ENCODE data around the gene ANKS1A. TPM values are rescaled to one million over a fixed set of nuclear protein-coding genes. Genes with fewer than 3 reads are reported as not detected.

ANKS1A gene
- total RNA-seq, 4 donors from 2014 or later = 25.7 to 49.7 (median 28.1) TPM

DNA sequence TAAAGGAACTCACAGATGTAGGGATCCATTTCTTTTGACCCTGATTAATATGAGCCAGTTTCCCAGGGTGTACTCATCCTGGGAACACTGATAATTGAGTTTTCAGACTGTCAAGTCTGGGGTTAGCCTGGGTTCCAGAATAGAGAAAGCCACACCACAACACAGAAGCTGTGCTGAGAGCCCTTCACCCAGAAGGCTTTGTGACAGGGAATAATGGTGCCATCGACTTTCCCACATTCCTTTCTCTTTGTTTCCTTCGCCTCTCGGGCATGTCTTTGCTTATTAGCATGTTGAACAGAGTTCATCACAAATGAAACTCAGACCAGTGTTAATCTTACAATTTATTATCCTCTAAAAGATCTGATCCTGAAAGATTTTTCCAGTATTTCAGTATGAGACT, 157.0 kb downstream of the ANKS1A start:
- TF ChIP-seq, protein P1, sequence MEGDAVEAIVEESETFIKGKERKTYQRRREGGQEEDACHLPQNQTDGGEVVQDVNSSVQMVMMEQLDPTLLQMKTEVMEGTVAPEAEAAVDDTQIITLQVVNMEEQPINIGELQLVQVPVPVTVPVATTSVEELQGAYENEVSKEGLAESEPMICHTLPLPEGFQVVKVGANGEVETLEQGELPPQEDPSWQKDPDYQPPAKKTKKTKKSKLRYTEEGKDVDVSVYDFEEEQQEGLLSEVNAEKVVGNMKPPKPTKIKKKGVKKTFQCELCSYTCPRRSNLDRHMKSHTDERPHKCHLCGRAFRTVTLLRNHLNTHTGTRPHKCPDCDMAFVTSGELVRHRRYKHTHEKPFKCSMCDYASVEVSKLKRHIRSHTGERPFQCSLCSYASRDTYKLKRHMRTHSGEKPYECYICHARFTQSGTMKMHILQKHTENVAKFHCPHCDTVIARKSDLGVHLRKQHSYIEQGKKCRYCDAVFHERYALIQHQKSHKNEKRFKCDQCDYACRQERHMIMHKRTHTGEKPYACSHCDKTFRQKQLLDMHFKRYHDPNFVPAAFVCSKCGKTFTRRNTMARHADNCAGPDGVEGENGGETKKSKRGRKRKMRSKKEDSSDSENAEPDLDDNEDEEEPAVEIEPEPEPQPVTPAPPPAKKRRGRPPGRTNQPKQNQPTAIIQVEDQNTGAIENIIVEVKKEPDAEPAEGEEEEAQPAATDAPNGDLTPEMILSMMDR (IDR thresholded peaks at IDR 0.05) = no peak
- no peak for DNase-seq (ENCODE audit: low spot score)
- no peak for ATAC-seq (ENCODE audit: low FRiP score)

- DNase-seq (ENCODE audit: low spot score) = no peak
- TF ChIP-seq, protein P1 (IDR thresholded peaks at IDR 0.05) = no peak
- ATAC-seq (ENCODE audit: low FRiP score) = no peak
These were observed 157.8 kb downstream of the ANKS1A start for GRCh38 chr6:35046862-35047261.

DNA sequence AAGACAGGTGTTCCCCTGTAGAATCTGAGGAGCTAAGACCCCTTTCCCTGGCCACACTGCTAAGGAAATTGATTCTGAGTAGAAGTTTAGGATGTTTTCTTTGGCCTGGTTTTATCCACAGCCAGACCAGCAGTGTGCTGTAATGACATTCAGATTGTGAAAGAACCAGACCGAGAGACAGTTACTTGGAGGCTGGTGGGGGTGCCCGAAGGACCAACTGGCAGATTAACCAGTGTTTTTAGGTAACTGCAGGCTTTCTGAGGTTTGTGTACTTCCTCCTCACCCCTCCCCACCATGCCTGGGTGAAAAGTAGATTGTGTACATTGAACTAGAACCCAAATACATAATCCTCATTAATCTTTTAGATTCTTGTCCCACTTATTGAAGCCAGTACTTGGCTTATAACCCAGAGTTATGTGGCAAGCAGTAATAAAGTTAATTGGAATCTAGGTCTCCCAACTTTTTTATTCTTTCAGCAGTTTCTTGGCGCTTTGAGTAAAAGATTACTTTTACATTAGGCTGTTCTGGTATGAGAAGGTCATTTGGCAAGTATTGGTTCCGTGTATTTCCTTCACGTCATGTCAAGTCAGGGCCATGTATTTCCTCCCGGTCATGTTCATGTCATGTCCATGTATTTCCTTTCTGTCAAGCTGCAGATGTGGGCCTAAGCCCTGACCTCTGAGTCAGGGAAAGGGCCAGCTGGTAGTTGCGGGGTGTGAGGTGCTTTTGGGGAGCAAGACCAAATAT, 158.4 kb downstream of the ANKS1A start:
- TF ChIP-seq, protein P1 (IDR thresholded peaks at IDR 0.05) = no peak
- no peak for DNase-seq (ENCODE audit: low spot score)
- peak; percentile 44 for ATAC-seq (ENCODE audit: low FRiP score)

DNA sequence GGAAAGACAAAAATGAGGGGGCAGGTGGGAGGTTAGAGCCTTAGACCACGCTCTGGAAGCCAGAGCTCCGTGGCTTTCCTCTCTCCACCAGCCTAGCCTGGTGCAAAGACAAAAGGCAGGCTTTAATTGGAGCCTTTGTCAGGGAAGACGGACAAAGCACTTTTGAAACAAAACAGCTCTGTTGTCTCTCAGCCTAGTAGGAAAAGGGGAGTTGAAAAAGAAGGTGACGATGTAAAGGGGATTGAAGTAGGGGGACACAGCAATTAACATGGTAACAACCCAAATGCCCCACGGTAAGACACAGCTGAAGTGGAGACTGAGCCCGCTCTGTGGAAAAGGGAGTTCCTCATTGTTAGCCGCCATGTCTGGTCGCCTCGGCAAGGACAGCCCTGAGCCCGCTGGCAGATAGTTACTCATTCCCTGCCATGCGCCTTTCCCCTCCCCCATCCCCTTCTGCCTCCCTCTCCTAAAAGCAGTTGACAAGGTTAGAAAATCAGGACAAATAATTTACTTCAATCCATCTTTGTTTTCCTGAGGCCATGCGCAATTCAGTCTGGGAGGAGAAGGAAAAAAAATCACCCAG, 159.1 kb downstream of the ANKS1A start:
- ATAC-seq (ENCODE audit: low FRiP score) (no peak), DNase-seq (ENCODE audit: low spot score) (no peak)
- TF ChIP-seq, protein P1 (IDR thresholded peaks at IDR 0.05) = no peak

GRCh38 chr6:35048631-35049083, 159.6 kb downstream of the ANKS1A start:
- DNase-seq (ENCODE audit: low spot score) = no peak
- TF ChIP-seq, protein P1 (IDR thresholded peaks at IDR 0.05) = no peak
- ATAC-seq (ENCODE audit: low FRiP score) = no peak

- no peak for ATAC-seq (ENCODE audit: low FRiP score)
- DNase-seq (ENCODE audit: low spot score) = no peak
- TF ChIP-seq, protein P1 (IDR thresholded peaks at IDR 0.05) = no peak
These were observed 160.2 kb downstream of the ANKS1A start for GRCh38 chr6:35049156-35049735.
